Muscle layer of colon (tissue), 2 donors: ENCODE data around the gene TADA3.

Source experiments
- H3K27ac ChIP-seq: one replicate; pipeline ENCODE4 v1.7.0; 2013; ENCODE audit warnings: low read depth, mild to moderate bottlenecking, low read length, moderate library complexity
- H3K27me3 ChIP-seq, 2 donors: one replicate each; pipeline ENCODE4 v1.7.0; 2013; ENCODE audit warnings: low read length in 2 of 2, mild to moderate bottlenecking in 2 of 2; ENCODE audit not compliant: insufficient read depth in 2 of 2, control insufficient read depth in 1 of 2
- H3K36me3 ChIP-seq: one replicate; pipeline ENCODE4 v1.7.0; 2013; ENCODE audit warnings: mild to moderate bottlenecking, low read length; ENCODE audit not compliant: insufficient read depth
- H3K4me1 ChIP-seq: one replicate; pipeline ENCODE4 v1.7.0; 2013; ENCODE audit warnings: mild to moderate bottlenecking, low read length; ENCODE audit not compliant: insufficient read depth
- H3K4me3 ChIP-seq, 2 donors: one replicate each; pipeline ENCODE4 v1.7.0; 2013; ENCODE audit warnings: low read length in 2 of 2, low read depth in 1 of 2, mild to moderate bottlenecking in 1 of 2, moderate library complexity in 1 of 2
- H3K9ac ChIP-seq: one replicate; pipeline ENCODE4 v1.7.0; 2013; ENCODE audit warnings: low read length
- H3K9me3 ChIP-seq: one replicate; pipeline ENCODE4 v1.7.0; 2013; ENCODE audit warnings: mild to moderate bottlenecking, low read length
- donor health status: abdominal sarcoma.
- donor health status: Adenocarcinoma of cecum.

Gene TADA3

DNA sequence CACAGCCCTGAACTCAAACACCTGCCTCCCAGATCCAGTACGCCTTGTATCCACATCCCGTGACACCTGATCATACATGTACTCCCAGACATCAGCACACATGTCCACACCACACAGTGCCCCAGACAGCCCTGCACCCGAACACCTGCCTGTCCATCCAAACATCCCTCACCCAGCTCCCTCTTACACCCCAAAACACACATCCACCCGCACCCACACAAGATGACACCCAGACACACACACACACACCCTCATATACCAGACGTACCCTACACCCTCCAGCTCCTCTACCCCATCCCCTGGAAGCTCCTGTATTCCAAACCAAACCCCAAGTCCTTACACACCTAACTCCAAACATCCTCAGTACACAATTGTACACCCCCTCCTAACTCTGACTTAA, 23.3 kb downstream of the TADA3 start:
- H3K9me3 ChIP-seq: no peaks in the 10 kb centered on the region

DNA sequence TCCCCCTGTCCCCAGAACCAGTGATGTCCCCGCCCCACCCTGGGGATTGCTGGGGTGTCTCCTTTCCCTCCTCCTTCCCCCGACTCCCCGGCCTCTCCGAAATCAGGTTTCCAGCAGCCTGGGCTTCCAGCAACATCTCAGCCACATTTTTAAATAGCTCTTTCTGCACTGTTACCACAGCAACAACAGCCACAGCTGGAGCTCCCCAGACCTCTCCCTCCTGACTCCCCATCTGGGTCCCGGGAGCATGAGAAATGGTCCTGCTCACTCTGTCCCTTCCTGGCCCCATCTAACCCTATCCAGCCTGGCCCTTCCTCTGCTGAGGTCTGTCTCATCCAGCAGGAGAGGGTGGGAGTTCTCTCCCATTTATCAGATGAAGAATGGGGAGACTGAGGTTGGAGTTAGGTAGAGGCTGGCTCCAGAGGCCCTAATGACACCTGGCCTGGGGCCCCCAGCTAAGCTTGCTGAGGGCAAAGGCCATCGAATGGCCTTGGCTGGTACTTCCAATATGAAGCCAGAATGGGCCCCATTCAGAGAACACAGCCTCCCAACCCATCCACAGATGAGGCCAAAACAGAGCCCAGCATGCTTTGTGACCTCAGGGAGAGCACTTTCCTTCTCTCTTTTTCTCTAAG, 24.0 kb downstream of the TADA3 start:
- no peak overlapping the region for H3K27ac ChIP-seq
- peak overlapping the region in 1 of 2 donors; percentile 90 for H3K4me3 ChIP-seq
- peaks cover 27% of the 10 kb centered on the region for H3K4me1 ChIP-seq
- no peaks in the 10 kb centered on the region for H3K27me3 ChIP-seq
- peaks cover 22% of the 10 kb centered on the region for H3K36me3 ChIP-seq
- no peaks in the 10 kb centered on the region for H3K9me3 ChIP-seq
- peak overlapping the region; percentile 97 for H3K9ac ChIP-seq

More for the DNA sequence above, 23.3 kb downstream of the TADA3 start:
- H3K27me3 ChIP-seq: no peaks in the 10 kb centered on the region
- peaks cover 27% of the 10 kb centered on the region for H3K4me1 ChIP-seq
- peaks cover 19% of the 10 kb centered on the region for H3K36me3 ChIP-seq
- H3K4me3 ChIP-seq: peak overlapping the region; percentile 51 to 90
- H3K9ac ChIP-seq: peak overlapping the region; percentile 97
- H3K27ac ChIP-seq: peak overlapping the region; percentile 87

DNA sequence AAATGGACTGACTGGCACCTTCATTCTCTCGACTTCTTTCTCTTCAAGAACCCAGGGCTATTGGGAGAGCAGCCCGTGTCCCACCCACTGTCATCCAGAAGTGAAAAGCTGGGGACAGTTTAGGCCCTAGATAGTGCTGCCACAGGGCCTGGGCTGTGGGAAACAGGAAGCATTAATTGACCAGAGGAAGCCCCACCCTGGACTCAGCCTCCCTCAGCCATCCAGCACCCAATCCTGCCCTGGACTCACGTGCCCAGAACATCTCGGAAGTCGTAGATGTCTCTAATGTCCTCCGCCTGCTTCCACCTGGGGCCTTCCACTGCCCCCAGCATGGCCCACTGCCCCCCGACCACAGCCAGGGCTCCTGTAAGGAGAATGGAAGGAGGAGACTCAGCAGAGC, 24.9 kb downstream of the TADA3 start:
- Histone ChIP-seq H3K36me3 (peaks cover 31% of the 10 kb centered on the region), H3K4me1 (peaks cover 27% of the 10 kb centered on the region), H3K27ac (no peak overlapping the region), H3K27me3 (no peaks in the 10 kb centered on the region), H3K9ac (no peak overlapping the region), H3K4me3 (no peak overlapping the region), H3K9me3 (no peaks in the 10 kb centered on the region)

DNA sequence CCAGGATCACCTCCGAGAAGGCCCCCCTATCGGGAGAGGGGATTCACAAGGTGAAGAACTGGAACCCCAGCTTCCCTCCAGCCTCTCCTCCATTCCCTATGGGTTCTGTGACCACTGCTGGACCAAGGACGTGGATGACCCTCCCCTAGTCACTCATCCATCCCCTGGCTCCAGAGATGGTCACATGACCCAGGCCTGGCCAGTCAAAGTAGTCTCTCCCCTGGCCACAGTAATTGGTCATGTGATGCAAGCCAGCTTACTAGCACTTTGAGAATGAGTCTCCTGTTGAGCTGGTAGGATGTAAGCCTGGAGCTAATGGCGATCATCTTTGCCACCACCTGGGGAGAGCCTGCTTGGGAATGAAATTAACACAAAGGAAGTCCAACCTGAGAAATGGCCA, 26.4 kb downstream of the TADA3 start:
- Histone ChIP-seq H3K27ac (no peak overlapping the region), H3K4me3 (no peak overlapping the region), H3K9me3 (no peaks in the 10 kb centered on the region), H3K9ac (no peak overlapping the region), H3K27me3 (no peaks in the 10 kb centered on the region), H3K36me3 (peaks cover 37% of the 10 kb centered on the region), H3K4me1 (peaks cover 27% of the 10 kb centered on the region)

DNA sequence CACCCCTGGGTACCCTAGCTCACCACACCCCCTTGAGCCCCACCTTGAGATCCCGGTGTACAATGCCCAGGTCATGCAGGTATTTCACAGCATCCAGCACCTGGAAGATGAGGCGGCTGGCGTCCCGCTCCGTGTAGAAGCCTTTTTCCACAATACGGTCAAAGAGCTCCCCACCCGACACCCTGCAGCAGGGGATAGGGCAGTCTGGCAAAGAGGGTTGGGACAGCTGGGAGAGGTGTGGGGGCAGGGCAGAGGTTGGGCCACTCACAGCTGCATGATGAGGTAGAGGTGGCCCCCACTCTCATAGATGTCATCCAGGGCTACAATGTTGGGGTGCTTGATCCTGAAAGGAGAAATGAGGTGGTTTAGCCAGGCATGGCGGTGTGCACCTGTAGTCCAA, 29.4 kb downstream of the TADA3 start:
- Histone ChIP-seq H3K4me1 (peaks cover 5% of the 10 kb centered on the region), H3K4me3 (no peak overlapping the region), H3K27me3 (no peaks in the 10 kb centered on the region), H3K9ac (no peak overlapping the region), H3K9me3 (no peaks in the 10 kb centered on the region), H3K36me3 (peaks cover 53% of the 10 kb centered on the region), H3K27ac (no peak overlapping the region)

DNA sequence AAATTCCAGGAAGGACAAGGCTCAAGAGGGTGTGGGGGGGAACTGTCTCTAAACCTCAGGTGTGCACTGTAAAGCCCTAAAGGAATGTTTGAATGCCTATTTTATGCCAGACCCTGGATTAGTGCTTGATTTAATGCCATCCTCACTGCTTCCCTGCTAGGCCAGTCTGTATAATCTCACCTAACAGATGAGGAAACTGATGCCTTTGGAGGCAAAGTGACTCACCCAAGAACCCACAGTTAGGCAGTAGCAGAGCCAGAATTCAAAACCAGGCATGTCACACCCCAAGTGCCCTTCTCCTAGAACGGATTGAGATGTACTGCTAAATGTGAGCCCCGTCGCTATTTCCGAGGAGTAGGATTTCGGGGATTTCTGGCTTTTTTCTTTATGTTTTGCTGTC, 30.4 kb downstream of the TADA3 start:
- no peaks in the 10 kb centered on the region for H3K9me3 ChIP-seq
- no peak overlapping the region for H3K9ac ChIP-seq
- H3K27ac ChIP-seq: no peak overlapping the region
- peaks cover 1% of the 10 kb centered on the region for H3K4me1 ChIP-seq
- H3K36me3 ChIP-seq: peaks cover 57% of the 10 kb centered on the region
- H3K27me3 ChIP-seq: no peaks in the 10 kb centered on the region
- H3K4me3 ChIP-seq: no peak overlapping the region

DNA sequence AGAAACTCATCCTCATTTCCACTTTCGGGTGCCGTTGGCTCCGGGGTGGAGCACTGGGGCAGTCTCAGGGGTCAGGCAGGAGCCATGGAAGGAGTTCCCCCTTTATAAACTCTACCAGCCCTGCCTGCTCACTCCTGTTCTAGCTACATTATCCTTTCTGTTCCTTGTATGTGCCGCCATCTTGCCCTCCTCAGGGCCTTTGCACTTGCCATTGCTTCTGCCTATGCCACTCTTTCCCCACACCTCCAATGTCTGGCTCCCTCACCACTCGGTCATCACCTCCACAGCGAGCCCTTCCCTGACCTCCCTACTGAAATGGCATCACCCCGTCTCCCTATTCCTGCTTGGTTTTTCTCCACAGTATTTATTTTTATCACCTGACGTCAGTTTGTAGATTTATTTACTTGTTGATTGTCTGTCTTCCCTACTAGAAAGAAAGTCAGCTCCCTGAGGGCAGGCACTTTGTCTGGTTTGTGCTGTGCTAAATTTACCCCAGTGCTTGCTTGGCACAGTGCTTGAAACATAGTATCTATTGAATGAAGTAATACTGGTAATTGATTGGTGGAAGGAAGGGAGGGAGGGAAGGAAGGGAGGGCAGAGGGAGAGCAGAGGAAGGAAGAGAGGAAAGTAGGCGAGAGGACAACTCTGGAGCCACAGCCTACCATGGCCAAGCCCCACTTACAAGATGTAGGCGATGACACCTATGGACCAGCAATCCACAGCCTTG, 31.3 kb downstream of the TADA3 start:
- H3K4me1 ChIP-seq: no peaks in the 10 kb centered on the region
- peaks cover 59% of the 10 kb centered on the region for H3K36me3 ChIP-seq
- H3K9me3 ChIP-seq: no peaks in the 10 kb centered on the region
- no peak overlapping the region for H3K4me3 ChIP-seq
- no peak overlapping the region for H3K27ac ChIP-seq
- H3K9ac ChIP-seq: no peak overlapping the region
- H3K27me3 ChIP-seq: no peaks in the 10 kb centered on the region

DNA sequence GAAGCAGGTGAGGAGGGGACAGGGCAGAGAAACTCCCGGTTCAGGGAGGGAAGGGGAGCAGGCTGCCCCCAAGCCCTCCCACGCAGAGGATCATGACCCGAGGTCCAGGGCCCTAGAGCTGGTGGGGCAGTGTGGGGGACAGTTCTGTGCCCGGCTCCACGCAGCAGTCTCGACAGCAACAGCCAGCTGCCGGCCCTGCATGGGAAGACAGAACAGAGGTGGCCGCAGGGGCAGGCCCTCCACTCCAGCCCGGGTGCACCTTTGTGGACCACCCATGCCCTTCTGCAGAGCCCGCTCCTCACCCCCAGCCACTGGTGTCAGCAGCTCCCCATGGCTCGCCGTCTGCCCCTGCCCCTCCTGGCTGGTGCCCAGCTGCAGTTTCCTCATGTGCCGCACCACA, 34.8 kb downstream of the TADA3 start:
- Histone ChIP-seq H3K9ac (no peak overlapping the region), H3K36me3 (peaks cover 61% of the 10 kb centered on the region), H3K4me1 (peaks cover 9% of the 10 kb centered on the region), H3K4me3 (no peak overlapping the region), H3K9me3 (no peaks in the 10 kb centered on the region), H3K27ac (no peak overlapping the region), H3K27me3 (no peaks in the 10 kb centered on the region)

DNA sequence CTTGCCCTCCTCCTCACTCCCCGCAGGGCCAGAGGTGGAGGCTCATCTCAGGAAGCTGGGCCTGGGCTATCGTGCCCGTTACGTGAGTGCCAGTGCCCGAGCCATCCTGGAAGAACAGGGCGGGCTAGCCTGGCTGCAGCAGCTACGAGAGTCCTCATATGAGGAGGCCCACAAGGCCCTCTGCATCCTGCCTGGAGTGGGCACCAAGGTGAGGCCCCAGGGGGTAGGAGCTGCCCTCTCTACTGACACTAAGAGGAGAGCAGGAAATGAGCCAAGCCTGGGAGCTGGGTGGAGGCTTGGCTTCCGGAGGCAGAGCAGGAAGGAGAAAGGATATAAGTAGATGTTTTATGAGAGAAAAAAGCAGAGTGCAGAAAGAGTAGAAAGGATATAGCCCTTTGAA, 37.6 kb downstream of the TADA3 start:
- Histone ChIP-seq H3K4me1 (peaks cover 29% of the 10 kb centered on the region), H3K27ac (no peak overlapping the region), H3K9me3 (no peaks in the 10 kb centered on the region), H3K4me3 (no peak overlapping the region), H3K36me3 (peaks cover 70% of the 10 kb centered on the region), H3K27me3 (no peaks in the 10 kb centered on the region), H3K9ac (no peak overlapping the region)

DNA sequence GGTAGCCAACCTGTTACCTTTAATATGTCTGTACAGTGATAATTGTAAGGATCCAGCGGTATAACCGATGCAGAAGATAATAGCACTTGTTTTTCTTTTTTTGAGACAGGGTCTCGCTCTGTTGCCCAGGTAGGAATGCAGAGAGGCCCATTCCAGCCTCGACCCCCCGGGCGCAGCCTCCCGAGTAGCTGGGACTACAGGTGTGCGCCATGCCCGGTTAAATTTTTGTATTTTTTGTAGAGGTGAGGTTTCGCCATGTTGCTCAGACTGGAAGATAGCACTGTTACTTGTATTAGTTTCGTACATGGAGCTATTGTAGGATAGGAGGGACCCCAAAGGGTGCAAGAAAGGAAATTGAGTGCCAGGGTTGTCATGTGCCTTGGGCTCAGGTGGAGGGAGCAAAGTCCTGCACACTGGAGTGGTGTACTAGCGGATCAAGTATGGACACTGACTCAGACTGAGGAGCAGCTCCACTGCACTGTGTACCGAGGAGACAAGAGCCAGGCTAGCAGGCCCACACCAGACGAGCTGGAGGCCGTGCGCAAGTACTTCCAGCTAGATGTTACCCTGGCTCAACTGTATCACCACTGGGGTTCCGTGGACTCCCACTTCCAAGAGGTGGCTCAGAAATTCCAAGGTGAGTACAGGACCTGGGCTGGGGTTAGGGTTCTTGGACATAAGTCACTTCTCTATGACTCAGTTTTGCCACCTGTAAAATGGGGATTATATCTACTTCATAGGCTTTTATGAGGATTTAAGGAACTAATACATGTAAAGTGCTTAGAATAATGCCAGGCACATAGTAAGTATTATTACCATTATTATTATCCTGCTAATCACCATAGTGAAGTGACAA, 41.5 kb downstream of the TADA3 start:
- peaks cover 39% of the 10 kb centered on the region for H3K4me1 ChIP-seq
- peak overlapping the region; percentile 60 to 89 for H3K4me3 ChIP-seq
- peaks cover 61% of the 10 kb centered on the region for H3K36me3 ChIP-seq
- H3K9me3 ChIP-seq: no peaks in the 10 kb centered on the region
- peak overlapping the region; percentile 95 for H3K27ac ChIP-seq
- H3K27me3 ChIP-seq: no peaks in the 10 kb centered on the region
- H3K9ac ChIP-seq: peak overlapping the region; percentile 69
